GM18517 (cell line): ENCODE measurements around the gene FBXL17.

Source experiments
- ATAC-seq: cut with Tn5 transposase; IDR thresholded peaks from one replicate; pipeline ENCODE4 v1.9.1; 2021; ENCODE audit warnings: mild to moderate bottlenecking, moderate library complexity; ENCODE audit not compliant: unreplicated experiment

FBXL17 gene

DNA sequence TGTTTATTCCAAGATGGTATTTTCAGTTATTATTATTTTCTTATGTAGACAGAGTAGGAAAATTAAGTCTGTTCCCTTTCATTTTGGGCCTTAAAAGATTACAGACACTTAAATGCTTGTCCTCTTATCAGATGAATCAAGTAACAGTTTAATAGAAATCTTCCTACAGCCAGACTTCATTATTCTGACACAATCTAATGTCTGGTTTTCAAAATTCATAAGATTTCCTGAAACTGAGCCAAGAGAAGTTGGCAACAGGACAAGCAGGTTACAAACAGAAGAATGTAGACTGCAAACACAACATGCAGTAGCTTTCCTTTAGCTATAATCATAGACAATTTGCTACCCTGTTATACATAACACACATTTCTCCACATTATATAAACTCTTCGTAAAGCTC is 130.5 kb downstream of the FBXL17 start:
- no peak for ATAC-seq

DNA sequence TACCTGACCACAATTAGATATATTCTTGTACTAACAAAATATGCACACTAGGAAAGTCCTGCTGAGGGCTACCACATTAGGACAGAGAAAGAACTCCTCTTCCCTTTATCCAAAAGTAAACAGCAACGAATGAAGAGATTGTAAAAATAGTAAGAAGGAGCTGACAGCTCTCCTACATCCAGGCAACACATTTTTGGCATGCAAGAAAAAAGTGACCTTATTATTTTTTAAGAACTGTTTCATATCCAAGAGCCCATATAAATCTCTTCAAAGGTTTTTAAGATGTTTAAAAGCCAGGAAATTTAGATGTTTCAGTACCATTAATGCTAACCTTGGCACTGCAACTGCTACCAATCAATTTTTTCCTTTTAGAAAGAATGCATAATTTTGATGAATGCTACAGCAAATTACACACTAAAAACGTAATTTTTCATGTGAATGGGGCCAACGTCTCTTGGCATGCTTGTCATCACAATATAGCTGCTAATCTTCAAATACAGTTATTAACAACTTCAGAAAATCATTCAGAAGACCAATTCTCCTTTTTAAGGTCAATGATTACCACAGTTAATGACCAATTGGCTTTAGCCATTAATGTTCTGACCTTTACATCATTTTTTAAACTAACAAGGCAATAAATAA is 132.0 kb downstream of the FBXL17 start:
- ATAC-seq, result no peak

DNA sequence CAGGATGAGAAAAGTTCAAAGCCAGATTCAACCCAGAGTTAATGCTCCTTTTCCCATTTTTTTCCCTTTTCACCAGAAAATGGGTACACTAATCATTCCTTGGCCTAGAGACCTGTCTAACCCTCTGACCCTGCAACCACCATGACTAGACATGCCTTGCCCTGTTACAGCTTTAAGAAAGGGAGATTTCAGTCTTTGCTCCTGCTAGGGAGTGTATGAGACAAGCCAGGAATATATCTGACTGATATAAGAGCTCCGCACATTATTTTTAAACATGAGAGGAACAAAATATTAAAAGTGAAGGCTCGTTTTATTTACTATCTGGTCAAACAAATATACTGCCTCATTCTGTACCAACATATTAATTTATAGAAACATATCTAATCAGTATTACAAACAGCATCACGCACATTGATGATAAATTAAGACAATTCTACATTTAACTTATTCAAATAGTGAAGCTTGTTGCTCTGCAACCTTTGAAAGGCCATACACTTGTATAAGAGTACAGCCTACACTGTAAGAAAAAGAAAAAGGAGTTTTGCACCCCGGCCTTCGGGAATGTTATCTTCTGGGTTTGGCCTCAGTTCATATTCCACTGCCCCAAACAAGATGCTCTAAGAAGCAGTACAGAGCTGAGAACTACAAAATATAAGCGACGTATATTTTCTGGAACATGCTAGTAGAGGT is 132.7 kb downstream of the FBXL17 start:
- ATAC-seq, result no peak

DNA sequence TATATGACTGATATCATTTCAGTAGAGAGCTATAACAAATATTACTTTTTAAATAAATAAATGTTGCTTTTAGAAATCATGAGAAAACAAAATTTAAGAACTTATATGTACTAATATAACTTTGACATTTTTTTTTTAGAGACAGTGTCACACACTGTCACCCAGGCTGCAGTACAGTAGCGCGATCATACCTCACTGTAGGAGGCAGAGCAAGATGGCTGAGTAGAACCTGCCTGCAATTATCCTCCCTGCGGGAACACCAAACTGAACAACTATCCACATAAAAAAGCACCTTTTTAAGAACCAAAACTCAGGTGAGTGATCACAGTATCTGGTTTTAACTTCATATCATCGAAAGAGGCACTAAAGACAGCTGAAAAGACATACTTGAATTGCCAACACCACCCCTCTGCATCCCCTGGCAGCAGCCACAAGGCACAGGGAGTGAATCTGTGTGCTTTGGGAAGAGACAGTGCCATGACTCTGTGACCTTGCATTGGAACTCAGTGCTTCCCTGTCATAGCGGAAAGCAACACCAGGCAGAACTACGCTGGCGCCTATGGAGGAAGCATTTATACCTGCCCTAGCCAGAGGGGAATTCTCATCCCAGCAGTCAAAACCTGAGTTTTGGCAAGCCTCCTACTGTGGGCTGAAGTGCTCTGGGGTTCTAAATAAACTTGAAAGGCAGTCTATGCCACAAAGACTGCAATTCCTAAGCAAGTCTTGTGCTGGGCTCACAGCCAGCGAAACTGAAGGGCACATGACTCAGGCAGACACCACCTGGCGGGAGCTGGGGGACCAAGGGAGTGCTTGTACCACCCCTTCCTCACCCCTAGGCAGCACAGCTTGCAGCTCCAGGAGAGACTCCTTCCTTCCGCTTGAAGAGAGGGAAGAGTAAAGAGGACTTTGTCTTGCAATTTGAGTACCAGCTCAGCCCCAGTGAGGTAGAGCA is 142.7 kb downstream of the FBXL17 start:
- ATAC-seq, result no peak

DNA sequence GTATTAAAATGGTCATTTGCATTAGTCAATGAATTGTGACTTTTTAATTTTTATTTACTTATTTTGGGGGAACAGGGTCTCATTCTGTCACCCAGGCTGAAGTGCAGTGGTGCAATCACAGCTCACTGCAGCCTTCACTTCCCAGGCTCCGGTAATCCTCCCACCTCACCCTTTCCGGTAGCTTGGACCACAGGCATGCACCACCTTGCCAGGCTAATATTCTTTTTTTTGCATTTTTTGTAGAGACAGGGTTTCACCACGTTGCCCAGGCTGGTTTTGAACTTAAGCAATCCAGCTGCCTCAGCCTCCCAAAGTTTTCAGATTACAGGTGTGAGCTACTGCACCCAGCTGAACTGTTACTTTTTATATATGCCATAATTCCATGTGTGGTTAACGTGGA is 143.4 kb downstream of the FBXL17 start:
- ATAC-seq, result no peak

DNA sequence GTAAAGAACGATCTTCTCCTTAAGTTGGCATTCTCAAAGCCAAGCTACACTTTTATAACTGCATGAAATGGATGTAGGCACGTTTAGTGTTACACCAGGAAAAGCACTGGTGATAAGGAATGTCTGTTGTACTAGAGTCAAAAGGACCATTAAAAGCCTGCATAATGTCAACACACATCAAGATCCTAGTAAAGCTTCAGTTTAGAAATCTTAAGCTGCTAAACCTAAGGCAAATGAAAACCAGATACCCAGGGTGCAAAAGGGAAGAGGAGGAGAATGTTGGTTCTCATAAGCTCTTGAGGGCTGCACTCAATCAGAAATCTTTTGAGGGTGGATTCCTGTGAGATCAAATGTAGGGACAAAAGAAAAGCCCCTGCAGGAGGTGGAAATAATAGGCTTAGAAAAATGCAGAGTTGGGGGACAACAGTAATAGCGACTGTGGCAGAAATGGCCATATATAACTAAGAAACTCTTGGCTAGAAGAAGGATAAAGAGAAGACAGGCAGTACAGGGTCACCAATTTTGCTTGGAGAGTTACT is 148.2 kb downstream of the FBXL17 start:
- ATAC-seq, result no peak

DNA sequence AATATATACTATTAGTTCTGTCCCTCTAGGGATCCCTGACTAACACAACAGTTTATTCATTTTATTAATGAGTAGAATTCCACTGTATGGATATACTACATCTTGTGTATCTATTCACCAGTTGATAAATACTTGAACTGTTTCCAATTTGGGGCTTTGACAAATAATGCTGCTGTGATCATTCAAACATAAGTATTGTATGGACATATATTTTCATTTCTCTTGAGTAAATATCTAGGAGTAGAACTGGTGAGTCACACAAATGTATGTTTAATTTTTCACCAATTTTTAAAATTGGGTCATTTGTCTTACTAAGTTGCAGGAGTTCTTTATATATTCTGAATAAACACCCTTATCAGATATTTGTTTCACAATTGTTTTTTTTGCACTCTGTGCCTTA is 149.1 kb downstream of the FBXL17 start:
- ATAC-seq, result no peak

DNA sequence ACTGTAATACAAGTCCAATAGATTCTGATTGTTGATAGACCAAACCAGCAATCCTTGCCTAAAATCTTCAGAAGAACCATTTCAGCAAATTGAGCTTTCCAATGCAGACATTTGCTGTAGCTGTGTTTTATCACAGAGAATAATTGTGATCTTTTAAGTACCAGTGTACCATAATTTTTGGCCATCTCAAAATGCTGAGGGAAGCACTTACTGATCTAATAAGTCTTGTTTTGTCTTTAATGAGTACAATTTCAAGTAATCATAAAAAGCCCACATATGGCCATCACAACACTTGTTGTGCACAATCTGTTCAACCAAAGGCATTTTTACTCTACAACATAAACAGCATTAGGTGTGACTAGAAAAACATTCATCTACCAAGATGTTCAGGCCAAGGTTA is 159.9 kb downstream of the FBXL17 start:
- ATAC-seq, result no peak

DNA sequence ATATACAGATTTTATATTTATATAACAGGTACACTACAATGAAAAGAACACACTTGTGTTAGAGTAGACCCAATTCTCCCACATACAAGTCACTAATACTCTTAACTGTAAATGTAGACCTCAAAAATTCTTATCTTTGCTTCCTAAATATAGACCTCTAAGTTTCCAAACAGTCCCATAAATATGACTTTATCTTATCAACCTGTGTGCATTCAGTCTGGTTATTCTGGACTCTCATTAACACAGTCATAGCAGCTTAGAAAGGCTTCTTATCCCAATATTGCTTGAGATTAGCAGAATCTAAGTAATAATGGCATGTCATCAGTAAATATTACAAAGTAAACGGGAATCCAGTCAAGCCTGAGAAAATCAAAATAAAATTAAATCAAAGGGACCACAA is 161.1 kb downstream of the FBXL17 start:
- ATAC-seq, result no peak

DNA sequence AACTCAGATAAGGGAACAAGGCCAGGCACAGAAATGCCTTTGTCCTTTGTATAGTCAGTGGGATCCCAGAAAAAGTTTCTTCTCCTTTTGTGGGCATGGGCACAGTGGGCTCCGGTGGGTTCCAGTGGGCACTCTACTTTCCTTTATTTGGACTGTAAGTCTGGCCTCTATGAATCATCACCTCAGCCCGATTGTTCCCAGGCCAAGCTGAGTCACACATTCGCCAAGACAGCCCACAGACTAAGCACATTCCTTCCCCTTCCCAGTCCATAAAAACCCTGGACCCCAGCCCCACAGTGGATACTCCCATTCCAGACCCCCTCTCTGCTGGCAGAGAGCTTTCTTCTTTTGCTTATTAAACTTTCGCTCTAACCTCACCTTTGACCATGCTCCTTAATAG is 165.0 kb downstream of the FBXL17 start:
- no peak for ATAC-seq

DNA sequence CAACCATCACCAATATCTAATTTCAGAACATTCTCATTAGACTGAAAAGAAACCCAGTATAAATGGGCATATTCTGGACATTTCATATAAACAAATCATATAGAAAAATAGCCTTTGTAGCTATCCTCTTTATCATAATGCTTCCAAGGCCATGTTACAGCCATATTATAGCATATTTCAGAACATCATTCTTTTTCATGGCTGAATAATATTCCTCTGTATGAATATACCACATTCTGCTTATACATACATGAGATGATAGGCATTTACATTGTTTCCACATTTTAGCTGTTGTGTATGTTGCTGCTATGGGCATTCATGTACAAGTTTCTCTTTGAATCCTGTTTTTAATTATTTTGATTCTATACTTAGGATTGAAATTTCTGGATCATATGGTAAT is 167.0 kb downstream of the FBXL17 start:
- ATAC-seq, result no peak

DNA sequence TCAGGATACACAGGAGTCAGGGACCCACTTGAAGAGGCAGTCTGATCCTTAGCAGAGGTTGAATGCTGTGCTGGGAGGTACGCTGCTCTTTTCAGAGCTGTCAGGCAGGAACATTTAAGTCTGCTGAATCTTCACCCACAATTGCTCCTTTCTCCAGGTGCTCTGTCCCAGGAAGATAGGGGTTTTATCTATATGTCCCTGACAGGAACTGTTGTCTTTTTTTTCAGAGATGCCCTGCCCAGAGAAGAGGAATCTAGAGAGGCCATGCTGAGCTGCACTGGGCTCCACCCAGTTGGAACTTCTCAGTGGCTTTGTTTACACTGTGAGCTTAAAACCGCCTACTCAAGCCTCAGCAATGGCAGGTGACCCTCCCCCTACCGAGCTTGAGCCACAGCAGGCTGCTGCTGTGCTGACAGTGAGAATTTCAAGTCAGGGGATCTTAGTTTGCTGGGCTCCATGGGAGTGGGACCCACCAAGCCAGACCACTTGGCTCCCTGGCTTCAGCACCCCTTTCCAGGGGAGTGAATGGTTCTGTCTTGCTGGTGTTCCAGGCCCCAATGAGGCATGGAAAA is 169.0 kb downstream of the FBXL17 start:
- ATAC-seq, result no peak

DNA sequence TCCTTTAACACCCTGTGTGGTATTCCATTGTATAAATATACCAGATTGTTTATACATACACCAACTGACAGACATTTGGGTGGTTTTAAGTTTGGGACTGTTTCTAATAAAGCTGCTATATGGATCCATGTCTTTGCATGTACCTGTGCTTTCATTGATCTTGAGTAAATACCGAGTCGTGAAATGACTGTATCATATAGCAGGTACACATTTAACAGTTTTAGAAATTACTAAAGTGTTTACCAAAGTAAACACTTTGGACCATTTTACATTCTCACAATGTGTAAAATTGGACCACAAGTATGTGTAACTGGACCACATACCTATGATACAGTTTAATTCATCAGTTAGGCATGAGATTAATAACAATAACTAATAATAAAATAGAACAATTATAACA is 175.2 kb downstream of the FBXL17 start:
- ATAC-seq, result no peak

DNA sequence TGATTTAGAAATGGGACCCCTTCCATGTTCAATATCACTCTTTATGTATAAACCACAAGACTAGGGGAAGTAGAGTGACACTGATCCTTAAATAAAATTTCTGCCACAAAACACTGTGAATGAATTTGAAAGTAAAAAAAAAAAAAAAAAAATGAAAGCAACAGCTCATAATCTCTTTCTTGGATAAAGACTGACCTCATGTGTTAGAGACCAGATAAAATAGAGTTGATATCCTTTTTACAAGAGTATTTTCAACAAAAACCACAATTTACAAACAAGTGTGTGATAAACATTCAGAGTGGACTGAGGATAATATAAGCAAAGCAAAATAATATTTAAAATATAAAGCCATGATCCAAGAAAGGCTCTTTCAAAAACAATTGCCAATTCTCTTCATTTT is 180.2 kb downstream of the FBXL17 start:
- ATAC-seq, result no peak

DNA sequence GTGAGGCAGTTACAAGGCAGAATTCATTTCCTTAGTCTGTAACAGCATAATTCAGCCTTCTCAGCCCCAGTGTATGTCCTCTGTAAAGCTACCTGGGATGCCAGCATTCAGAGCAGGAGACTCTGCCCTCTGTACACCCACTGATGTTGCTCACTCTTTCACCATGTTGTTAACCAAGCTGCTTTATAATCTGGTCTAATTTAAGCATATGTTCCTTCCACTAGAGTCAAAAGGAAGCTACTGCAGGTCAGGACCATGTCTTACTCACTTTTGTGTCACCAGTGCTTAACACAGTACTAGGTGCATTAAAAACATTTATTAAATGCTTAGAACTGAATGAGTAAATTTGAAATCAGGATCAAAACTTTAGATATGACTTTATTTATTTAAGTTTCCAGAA is 185.6 kb downstream of the FBXL17 start:
- ATAC-seq, result no peak

DNA sequence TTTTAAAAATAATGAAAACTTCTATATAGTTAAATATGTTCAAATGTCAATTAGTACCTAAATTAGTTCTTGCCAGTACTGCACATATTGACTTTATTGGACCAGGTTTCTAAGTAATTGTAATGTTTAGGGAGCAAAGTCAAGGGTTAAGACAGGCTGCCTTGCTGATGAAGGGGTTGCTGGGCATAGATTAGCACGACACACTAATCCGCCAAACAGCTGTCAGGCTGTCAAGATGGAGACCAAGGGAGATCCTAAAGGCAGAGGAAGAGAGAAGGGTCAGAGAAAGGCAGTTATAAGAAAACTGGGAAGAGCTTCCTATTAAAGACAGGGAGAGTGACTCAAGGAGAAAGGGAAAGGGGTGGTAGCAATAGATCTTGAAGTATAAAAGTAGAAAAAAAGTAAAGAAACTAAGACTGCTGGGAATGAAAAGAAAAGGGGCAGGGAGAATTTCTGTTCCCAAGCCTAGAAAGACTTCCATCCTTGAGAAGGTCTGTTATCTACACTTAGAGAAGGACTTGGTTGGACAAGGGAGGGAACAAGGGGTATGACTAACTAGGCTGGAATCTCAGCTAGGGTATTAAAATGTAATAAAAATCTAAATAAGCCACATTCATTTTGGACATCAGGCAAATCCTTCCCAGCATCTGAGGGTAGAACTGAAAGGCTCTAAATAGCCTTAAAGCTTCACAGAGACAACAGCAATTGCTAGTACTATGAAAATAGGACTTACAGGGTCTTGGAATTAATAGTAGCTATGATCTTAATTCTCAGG is 188.7 kb downstream of the FBXL17 start:
- ATAC-seq, result no peak

DNA sequence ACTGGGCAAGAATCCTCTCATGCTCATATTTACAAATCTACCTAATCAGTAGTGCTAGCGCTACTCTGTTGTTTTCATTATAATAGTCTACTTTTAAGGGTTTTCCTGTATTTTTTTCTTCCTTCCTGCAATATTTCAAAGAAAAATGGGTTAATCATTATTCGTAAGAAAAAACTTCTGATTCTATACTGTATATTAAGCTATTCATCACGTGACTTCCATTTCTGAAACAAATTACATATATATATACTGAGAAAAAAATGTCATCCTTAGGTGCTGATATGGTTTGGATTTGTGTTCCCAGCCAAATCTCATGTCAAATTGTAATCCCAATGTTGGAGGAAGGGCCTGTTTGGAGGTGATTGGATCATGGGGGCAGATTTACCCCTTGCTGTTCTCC is 197.0 kb downstream of the FBXL17 start:
- no peak for ATAC-seq

DNA sequence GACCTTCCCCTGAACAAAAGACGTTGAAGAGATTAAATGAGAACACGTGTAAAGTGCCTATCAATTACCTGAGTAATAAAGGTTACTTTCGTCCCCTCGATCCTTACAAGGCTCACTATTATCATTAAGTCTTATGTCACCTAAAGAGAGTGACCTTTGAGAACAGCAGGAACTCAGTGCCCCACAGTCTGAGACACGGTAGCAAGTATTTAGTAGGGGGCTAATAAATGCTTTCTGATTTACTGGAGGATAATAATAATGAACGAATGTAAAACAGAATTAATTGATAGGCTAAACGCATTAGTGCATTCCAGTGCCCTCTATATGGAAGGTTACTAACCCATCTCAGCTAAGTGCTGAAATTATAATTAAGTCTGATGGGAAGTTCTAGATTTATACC is 199.9 kb downstream of the FBXL17 start:
- ATAC-seq, result no peak

DNA sequence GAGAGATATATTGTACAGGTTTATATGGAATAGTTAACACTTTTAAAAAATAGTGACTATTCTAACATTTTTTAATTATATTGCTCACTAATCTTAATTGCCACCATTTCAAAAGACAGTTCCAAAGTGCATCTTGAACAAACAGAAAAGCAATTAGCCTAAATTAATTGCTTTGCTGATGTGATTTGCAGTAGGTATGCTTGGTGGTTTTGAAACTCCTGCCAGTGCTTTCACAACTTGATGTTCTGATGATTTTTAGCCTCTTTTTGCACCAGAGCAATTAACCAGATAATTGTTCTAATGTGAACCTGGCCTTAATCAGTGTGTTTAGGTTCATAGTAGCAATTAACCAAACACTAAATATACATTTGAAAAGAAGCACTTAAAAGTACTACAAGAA is 207.6 kb downstream of the FBXL17 start:
- no peak for ATAC-seq

DNA sequence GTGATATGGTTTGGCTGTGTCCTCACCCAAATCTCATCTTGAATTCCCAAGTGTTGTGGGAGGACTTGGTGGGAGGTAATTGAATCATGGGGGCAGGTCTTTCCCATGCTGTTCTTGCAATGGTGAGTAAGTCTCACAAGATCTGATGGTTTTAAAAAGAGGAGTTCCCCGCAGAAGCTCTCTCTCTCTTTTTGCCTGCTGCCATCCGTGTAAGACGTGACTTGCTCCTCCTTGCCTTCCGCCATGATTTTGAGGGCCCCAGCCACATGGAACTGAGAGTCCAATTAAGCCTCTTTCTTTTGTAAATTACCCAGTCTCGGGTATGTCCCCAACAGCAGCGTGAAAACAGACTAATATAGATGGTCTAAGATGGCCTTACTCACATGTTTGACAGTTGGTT is 210.1 kb downstream of the FBXL17 start:
- no peak for ATAC-seq
